Measurements from ENCODE around the gene NUDC.

- TF ChIP-seq CTCF (IDR thresholded peaks at IDR 0.05) (no peak), POLR2AphosphoS5 (IDR thresholded peaks at IDR 0.05) (no peak), EP300 (IDR thresholded peaks at IDR 0.05) (no peak), POLR2A (IDR thresholded peaks at IDR 0.05) (no peak)
Measured at GRCh38 chr1:26972821-26973220, 51.3 kb downstream of the NUDC start.
